ENCODE data around the gene VWA1.

Gene VWA1

DNA sequence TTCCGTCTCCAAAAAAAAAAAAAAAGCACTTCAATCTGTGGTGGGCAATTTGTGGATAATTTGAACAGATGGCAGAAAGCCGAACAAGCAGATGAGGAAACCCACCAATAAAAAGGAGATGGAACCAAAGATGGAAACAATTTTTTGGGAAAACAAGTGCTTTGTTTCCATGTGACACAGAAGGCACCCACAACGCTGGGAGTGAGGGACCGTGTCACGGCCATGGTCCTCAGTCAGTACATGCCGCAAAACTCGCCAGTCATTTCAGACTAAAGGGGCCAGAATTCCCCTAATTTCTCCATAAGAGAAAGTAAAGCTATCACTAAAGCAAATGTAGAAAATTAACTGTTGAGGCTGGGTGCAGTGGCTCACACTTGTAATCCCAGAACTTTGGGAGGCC is 41.4 kb upstream of the VWA1 start:
- Histone ChIP-seq H2AFZ (ENCODE audit: low read depth) (no peak overlapping the region), H3K27ac (no peak overlapping the region), H3K4me1 (ENCODE audit: low read depth, poor library complexity, severe bottlenecking) (peaks cover 19% of the 10 kb centered on the region), H3K36me3 (ENCODE audit: insufficient read depth) (peaks cover 54% of the 10 kb centered on the region; the same call in 1 of the 2 replicates), H3K4me3 (IDR thresholded peaks at IDR 0.05; ENCODE audit: insufficient read depth, low read depth, low read length) (no peak overlapping the region), H3K4me2 (no peak overlapping the region), H3K27me3 (ENCODE audit: insufficient read depth, low read depth) (no peaks in the 10 kb centered on the region), H3K9ac (no peak overlapping the region), H3K79me2 (ENCODE audit: insufficient read depth, low read depth) (peaks cover 61% of the 10 kb centered on the region), H4K20me1 (ENCODE audit: insufficient read depth) (no peaks in the 10 kb centered on the region)
- TF ChIP-seq CTCF (conservative IDR thresholded peaks at IDR 0.05; ENCODE audit: low read depth, low read length): no peak

- Histone ChIP-seq H3K4me2 (no peak overlapping the region), H3K79me2 (ENCODE audit: insufficient read depth, low read depth) (peaks cover 68% of the 10 kb centered on the region), H3K27ac (no peak overlapping the region), H3K36me3 (ENCODE audit: insufficient read depth) (peaks cover 44% of the 10 kb centered on the region; the same call in 1 of the 2 replicates), H4K20me1 (ENCODE audit: insufficient read depth) (no peaks in the 10 kb centered on the region), H3K4me1 (ENCODE audit: low read depth, poor library complexity, severe bottlenecking) (peaks cover 19% of the 10 kb centered on the region), H3K27me3 (ENCODE audit: insufficient read depth, low read depth) (no peaks in the 10 kb centered on the region), H3K4me3 (IDR thresholded peaks at IDR 0.05; ENCODE audit: insufficient read depth, low read depth, low read length) (no peak overlapping the region), H2AFZ (ENCODE audit: low read depth) (no peak overlapping the region), H3K9ac (no peak overlapping the region)
- no peak for TF ChIP-seq CTCF (conservative IDR thresholded peaks at IDR 0.05; ENCODE audit: low read depth, low read length)
These were observed 40.3 kb upstream of the VWA1 start for GRCh38 chr1:1395166-1395565.

- H3K9ac ChIP-seq: peak overlapping the region; percentile 90
- H2AFZ ChIP-seq (ENCODE audit: low read depth): no peak overlapping the region
- H3K36me3 ChIP-seq (ENCODE audit: insufficient read depth): peaks cover 20% of the 10 kb centered on the region; the same call in 1 of the 2 replicates
- H3K27me3 ChIP-seq (ENCODE audit: insufficient read depth, low read depth): no peaks in the 10 kb centered on the region
- peak overlapping the region; percentile 60; the same call in 1 of the 2 replicates for H3K27ac ChIP-seq
- TF ChIP-seq CTCF (conservative IDR thresholded peaks at IDR 0.05; ENCODE audit: low read depth, low read length): no peak
- no peaks in the 10 kb centered on the region for H4K20me1 ChIP-seq (ENCODE audit: insufficient read depth)
- peaks cover 41% of the 10 kb centered on the region for H3K4me1 ChIP-seq (ENCODE audit: low read depth, poor library complexity, severe bottlenecking)
- H3K4me3 ChIP-seq (IDR thresholded peaks at IDR 0.05; ENCODE audit: insufficient read depth, low read depth, low read length): peak overlapping the region; percentile 96
- peaks cover 79% of the 10 kb centered on the region for H3K79me2 ChIP-seq (ENCODE audit: insufficient read depth, low read depth)
- H3K4me2 ChIP-seq: peak overlapping the region; percentile 94
These were observed 37.5 kb upstream of the VWA1 start for GRCh38 chr1:1397839-1398523.

DNA sequence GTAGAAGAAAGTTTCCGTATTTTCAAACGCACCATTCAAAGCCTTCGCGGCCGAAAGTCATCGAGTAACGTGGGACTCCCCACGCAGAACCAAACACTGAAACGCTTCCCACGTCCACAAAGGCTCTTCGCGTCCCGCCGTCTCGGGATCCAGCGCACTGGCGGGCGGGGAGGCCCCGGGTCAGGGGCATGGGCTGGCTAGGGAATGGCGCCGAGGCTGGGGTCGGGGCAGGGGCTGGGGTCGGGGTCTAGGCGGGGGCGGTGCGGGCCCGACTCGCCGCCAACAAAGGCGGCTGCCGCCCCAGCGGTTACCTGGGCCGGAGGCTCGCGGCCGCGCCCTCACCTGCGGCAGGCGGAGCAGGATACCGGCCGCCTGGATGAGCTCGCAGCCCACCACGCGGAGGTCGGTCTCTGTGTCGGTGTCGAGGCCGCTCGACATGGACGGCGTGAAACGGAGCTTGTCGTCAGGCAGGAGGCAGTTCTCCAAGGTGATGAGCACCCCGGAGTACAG is 36.8 kb upstream of the VWA1 start:
- TF ChIP-seq CTCF (conservative IDR thresholded peaks at IDR 0.05; ENCODE audit: low read depth, low read length): no peak
- Histone ChIP-seq H4K20me1 (ENCODE audit: insufficient read depth) (no peaks in the 10 kb centered on the region), H3K27ac (peak overlapping the region; percentile 60), H3K9ac (peak overlapping the region; percentile 90), H2AFZ (ENCODE audit: low read depth) (peak overlapping the region; percentile 70), H3K4me2 (peak overlapping the region; percentile 94; the same call in 1 of the 2 replicates), H3K79me2 (ENCODE audit: insufficient read depth, low read depth) (peaks cover 74% of the 10 kb centered on the region), H3K4me3 (IDR thresholded peaks at IDR 0.05; ENCODE audit: insufficient read depth, low read depth, low read length) (peak overlapping the region; percentile 96), H3K27me3 (ENCODE audit: insufficient read depth, low read depth) (no peaks in the 10 kb centered on the region), H3K4me1 (ENCODE audit: low read depth, poor library complexity, severe bottlenecking) (peaks cover 41% of the 10 kb centered on the region), H3K36me3 (ENCODE audit: insufficient read depth) (peaks cover 20% of the 10 kb centered on the region; the same call in 1 of the 2 replicates)
